EH (cell line): ENCODE results near the gene ERVK3-1.
A peak's percentile ranks its signal among the peaks of the same experiment; 100 is the strongest.
"Not testable (repeated sequence)": the region's sequence is repeated elsewhere in the genome, so short reads cannot be mapped to it uniquely, and the experiment has no call there.

Experiments
- DNase-seq: peaks from one replicate; pipeline ENCODE4 v3.0.0-alpha.2; 2015; ENCODE audit warnings: low read depth

Gene ERVK3-1

DNA sequence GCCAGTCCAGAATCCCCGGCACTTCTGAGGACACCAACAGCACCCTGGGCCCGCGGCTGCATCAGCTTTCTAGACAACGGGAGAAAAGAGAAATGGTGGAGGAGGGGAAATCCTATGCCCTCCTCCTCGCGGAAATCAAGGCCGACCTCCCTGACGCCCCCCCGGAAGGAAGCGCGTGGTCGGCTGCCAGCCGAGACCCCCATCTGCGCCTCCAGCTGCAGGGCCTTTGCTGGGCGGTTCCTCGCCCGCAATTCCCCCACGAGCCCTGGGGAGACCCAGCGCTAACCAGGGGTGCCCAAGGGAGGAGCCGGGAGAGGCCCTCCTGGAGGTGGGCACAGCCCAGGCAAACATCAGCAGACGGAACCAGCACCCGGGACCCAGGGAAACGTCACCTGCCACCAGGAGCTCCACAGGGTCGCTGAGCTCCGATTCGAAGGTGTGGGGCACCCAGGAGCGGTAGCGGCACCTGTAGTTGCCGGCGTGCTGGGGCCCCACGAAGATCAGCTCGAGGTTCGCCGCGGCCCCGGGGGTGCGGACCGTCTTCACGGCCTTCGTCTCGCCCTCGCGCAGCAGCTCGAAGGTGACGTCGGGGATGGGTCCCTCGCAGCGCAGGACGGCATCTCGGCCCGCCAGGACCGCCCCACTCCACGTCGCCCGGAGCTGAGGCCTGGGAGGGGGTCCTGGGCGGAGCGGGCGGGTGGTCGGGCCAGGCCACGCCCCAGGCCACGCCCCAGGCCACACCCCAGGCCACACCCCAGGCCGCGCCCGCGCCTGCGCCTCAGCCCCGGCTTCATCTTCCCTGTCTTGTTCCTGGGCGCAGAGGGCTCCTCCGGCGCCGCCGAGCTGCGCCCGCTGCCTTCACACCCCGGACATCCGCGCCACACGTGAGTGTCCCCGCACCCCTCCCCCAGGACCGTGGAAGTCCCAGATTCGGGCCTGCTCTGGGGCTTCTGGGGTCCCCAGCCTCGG, 42.1 kb downstream of the ERVK3-1 start:
- peak; percentile 85 for DNase-seq

GRCh38 chr19:58348080-58348479, 42.9 kb downstream of the ERVK3-1 start:
- not testable (repeated sequence) for DNase-seq

DNA sequence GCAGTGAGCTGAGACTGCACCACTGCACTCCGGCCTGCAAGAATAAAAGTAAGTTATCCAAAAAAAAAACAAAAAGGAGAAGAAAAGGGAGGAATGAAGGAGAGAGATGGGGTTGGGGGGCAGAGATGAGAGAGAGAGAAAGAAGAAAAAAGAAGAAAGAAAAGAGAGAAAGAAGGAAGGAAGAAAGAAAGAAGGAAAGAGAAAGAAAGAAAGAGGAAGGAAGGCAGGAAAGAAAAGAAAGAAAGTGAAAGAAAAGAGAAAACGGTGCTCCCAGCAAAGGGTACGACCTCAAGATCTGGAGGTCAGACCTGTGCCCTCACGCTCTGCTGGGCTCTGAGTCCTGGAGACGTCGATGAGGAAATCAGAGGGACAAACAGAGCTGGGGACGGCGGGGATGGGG, 44.4 kb downstream of the ERVK3-1 start:
- no peak for DNase-seq

DNA sequence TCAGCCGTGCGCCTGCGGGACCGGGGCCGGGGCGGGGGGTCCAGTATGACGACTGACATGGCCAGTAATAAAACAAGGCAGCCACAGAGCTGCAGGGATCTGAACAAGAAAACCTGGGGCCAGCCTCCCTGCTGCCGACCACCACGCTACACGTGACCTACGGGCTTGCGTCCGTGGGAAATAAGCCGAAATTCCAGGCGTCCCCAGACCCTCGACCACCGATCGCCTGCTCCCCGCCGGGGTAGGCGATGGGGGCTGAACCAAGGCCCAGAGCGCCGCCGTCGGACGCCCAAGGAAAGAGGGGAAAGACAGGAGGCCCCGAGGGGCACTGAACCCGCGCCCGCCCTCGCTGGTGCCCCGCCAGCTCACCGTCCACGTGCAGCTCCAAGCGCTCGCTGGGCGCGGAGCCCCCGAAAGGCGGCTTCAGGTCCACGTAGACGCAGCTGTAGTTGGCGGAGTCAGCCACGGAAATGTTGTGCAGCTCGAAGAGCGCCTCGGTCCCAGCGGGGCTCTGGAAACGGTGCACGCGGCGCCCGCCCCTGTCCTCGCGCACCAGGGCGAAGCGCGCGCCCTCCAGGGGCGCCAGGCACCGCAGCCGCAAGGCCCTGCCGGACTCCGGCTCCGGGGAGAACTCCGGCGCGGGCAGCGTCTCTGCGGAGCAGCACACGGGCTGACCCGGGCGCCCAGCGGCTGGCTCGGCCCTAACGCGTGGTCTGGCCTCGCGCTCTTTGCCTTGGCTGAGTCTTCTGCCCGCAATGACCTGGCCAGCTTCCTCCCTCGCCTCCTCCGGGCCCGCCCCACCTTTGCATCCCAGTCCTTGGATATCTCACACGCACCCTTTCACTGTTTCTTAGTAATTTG, 45.1 kb downstream of the ERVK3-1 start:
- no peak for DNase-seq

GRCh38 chr19:58350871-58351557, 45.8 kb downstream of the ERVK3-1 start:
- DNase-seq: no peak

DNA sequence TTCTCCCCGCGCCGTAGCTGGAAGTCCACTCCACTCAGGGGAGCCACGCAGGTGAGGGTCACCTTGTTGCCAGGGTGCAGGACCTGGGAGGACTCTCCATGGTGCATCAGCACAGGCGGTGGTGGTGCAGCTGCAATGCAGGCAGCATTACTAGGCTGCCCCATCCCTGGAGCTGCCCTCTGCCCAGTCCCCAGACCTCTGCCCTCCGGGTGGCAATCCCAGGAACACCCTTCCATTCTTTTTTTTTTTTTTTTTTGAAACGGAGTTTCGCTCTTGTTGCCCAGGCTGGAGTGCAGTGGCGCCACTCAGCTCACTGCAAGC, 46.3 kb downstream of the ERVK3-1 start:
- no peak for DNase-seq

DNA sequence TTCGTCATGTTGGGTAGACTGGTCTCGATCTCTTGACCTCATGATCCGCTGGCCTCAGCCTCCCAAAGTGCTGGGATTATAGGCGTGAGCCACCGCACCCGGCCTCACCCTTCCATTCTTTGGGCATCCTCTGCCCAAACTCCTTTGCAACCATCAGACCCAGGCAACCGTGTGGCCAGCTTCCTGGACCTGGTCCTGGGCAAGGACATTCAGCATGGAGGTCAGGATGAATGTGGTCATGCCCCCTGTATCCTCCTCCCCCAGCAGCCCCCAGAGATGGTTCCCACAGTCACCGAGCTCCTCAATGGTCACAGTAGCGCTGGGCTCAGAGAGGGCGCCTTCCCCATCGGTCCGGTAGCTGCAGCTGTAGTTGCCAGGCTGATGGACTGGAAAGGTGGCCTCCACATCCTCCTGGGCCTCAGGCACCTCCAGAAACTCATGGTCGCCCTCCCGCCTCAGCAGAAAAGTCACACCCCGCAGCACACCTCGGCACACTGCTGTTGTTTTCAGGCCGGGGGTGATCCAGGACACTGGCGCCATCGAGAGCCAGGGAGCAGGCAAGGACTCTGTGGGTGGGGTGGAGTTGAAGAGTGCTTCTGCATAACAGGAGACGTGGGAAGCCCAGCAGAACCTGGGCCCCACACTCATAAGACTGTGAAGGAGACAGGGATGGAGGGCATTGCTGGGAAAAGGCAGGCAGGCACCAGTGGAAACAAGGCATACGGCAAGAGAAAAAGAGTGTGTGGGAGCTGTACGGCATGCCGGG, 47.0 kb downstream of the ERVK3-1 start:
- DNase-seq: no peak

DNA sequence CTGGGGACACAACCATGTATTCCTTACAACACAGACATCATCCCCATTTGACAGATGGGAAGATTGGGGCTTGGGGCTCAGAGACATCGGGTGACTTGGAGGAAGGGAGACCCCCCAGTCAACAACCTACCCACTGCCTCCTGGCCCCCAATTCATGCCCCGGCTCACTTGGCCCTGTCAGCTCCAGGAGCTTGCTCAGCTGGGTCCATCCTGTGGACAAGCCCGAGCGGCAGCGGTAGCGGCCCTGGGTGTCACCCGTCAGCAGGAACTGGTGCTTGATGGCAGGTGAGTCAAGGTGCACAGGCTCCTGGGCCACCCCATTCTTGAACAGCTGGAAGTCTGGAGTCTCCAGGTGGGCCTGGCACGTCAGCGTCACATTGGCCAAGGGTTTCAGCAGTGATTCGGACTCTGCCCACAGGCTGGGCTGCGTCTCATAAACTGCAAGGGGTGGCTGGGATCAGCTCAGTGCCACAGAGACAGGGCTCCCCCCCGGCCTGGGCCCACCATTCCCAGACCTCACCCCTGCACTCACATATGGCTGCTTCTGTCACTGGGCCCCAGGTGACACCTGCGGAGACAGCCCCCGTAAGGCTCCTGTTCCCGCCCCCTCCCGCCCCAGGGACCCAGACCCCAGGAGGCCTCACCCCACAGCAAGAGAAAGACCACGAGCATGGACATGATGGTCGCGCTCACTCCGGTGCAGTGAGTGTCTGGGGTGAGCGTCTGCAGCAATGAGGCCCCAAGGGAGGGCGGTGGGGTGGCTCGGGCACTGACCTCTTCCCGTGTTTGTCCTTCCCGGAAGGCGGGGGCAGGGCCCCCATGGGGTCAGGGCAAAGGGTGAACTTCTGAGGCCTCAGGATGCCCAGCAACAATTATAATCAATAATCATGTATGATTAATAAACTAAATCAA, 47.8 kb downstream of the ERVK3-1 start, which contains the start of gene A1BG:
Gene A1BG (minus strand): TSS at position 733 of the 912 bp plus-strand sequence. CDS start 55 bp downstream, at position 678.
- DNase-seq: no peak

GRCh38 chr19:58353717-58354477, 48.7 kb downstream of the ERVK3-1 start:
- DNase-seq: no peak

GRCh38 chr19:58354478-58355030, 49.4 kb downstream of the ERVK3-1 start:
- no peak for DNase-seq

DNA sequence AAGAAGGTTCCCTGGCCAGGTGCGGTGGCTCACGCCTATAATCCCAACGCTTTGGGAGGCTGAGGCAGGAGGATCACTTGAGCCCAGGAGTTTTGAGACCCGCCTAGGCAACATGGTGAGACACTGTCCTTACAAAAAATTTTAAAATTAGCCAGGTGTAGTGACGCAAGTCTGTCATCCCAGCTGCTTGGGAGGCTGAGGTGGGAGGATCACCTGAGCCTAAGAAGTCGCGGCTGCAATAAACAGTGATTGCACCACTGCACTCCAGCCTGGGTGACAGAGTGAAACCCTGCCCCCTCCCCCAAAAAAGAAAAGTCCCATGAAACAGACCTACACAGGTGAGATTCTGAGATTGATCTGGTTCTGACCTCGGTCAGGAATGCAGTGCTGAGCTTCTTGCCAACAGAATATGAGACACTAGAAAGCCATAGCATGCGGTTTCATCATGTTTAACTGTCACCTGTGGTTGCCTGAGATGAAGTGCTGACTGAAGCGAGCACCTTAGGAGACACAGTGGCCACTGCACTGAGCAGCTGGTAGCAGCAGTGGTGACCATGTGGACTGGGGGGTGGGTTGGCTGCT, 50.1 kb downstream of the ERVK3-1 start:
- no peak for DNase-seq

DNA sequence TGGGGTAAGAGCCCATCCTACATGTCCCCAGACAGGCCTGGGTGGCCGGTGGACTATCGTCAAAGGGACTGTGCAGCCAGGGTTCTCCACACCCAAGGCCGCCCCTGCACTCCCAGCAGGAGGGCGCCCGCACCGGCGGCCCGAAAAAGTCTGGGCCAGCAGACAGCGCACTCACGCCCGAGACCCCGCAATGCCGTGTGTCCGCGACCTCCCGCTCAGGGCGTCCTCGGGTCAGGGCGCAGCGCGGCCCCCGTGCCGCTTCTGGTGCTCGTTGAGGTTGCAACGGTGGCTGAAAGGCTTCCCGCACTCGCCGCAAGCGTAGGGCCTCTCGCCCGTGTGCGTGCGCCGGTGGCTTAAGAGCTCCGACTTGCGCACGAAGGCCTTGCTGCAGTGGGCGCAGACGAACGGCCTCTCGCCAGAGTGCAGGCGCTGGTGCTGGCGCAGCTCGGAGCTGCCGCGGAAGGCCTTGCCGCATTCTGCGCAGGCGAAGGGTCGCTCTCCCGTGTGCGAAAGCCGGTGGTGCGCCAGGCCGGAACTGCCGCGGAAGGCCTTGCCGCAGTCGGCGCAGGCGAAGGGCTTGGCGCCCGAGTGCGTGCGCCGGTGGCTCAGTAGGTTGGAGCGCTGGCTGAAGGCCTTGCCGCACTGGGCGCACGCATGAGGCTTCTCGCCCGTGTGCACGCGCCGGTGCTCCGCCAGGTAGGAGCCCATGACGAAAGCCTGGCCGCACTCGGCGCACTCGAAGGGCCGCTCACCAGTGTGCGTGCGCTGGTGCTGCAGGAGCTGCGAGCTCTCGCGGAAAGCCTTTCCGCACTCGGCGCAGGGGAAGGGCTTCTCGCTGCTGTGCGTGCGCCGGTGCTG, 51.0 kb downstream of the ERVK3-1 start:
- peak; percentile 46 for DNase-seq

GRCh38 chr19:58356766-58357480, 51.7 kb downstream of the ERVK3-1 start:
- DNase-seq: peak; percentile 45

- DNase-seq: no peak
Observed at GRCh38 chr19:58357481-58358145, 52.4 kb downstream of the ERVK3-1 start.

DNA sequence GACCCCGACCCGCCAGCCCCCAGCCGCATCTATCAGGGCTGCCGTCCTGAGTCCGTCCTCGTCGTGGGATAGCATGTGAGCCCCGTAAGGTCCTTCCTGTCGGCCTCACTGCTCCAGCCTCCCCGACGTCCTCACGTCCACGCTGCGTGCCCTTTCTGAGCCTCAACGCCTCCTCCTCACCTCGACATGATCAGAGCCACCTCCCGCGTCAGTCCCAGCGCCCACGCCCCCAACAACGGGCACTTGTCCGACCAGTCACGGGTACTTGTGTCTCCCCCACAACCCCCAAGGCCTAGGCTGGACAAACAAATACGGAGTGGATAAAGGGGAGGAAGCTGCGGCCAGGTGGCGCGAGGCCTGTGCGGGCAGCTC, 56.7 kb downstream of the ERVK3-1 start:
- DNase-seq: no peak

DNA sequence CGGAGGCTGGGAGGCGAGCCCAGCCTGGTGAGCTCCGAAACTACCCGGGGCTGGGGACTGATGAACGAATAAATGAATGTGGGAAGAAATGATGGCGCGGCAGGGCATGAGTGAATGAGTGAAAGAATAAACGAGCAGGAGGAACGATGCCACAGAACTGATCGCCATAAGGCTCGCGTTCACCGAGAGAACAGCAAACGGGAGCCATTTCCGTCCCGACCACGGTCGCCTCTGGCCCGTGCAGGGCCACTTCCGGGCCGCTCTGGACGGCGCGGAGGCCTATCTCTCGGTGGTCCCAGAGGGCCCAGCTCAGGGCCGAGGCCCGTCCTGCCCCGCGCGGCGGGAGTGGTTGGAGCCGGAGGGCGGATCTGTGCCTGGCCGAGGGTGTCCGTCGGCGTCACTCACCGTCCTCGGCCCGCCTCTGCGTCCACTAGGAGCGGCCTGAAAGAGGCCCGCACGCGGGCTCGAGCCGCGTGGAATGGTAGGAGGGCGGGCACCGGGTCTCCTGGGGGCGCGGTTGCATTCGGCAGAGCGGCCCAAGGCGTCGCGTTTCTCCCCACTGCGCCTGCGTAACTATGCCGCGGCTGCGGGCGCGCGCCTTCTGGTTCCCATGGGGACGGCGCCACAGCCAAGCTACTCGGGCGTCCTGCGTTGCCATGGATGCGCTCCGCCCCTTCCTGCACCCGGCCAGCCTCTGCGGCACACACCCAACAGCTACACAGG, 57.3 kb downstream of the ERVK3-1 start, which contains the start of gene ZNF497:
Gene ZNF497 (minus strand): TSS at position 480 of the 723 bp plus-strand sequence. CDS start 5,116 bp downstream, outside the sequence.
- DNase-seq: peak; percentile 96
